H1 (cell line): ENCODE measurements around the gene S100PBP. TPM values are rescaled to one million over a fixed set of nuclear protein-coding genes. Genes with fewer than 3 reads are reported as not detected.
A peak's percentile ranks its signal among the peaks of the same experiment; 100 is the strongest.

Source experiments
- CTCF ChIA-PET: fragments of 300-600 bp; sonication (Branson Sonifier 250); formaldehyde crosslinking; loops from one replicate; lab custom pipeline; 2021; ENCODE audit not compliant: partially characterized antibody; lab: Charles Lee
- POLR2A ChIA-PET: fragments of 300-600 bp; sonication (Branson Sonifier 250); formaldehyde crosslinking; loops from one replicate; lab custom pipeline; 2021; ENCODE audit warnings: inconsistent platforms; ENCODE audit not compliant: partially characterized antibody; lab: Charles Lee
- DNase-seq, 2 experiments: peaks; one replicate each; pipeline versions ENCODE4 v3.0.0 to v3.0.0-alpha.2; 2010 to 2022; ENCODE audit warnings: low spot score in 2 of 2, low read depth in 1 of 2, mixed read lengths in 1 of 2
- FAIRE-seq: peaks from 2 replicates; lab custom pipeline; 2011; peaks lifted over from hg19 to GRCh38; lab: Jason Lieb, UNC
- H2AFZ ChIP-seq: 2 replicates; pipeline ENCODE4 v1.8.1; 2012; ENCODE audit warnings: low read length, inconsistent platforms
- H2AK5ac ChIP-seq: 2 replicates; pipeline ENCODE4 v1.6.1; 2013; ENCODE audit warnings: low read depth, low read length
- H2BK120ac ChIP-seq: replicated peaks from 2 replicates; pipeline ENCODE3; 2013; ENCODE audit warnings: low read depth, low read length, inconsistent platforms
- H2BK12ac ChIP-seq: 2 replicates; pipeline ENCODE4 v1.6.1; 2013; ENCODE audit warnings: low read depth, low read length
- H2BK15ac ChIP-seq: 2 replicates; pipeline ENCODE4 v1.6.1; 2013; ENCODE audit warnings: low read length
- H2BK20ac ChIP-seq: 2 replicates; pipeline ENCODE4 v1.6.1; 2013; ENCODE audit warnings: low read length
- H2BK5ac ChIP-seq: 2 replicates; pipeline ENCODE4 v1.6.1; 2013; ENCODE audit warnings: low read depth, low read length
- H3K14ac ChIP-seq: 2 replicates; pipeline ENCODE4 v1.6.1; 2013; ENCODE audit warnings: inconsistent platforms; ENCODE audit not compliant: insufficient read length
- H3K18ac ChIP-seq: 2 replicates; pipeline ENCODE4 v1.6.1; 2013; ENCODE audit warnings: low read length; ENCODE audit errors: extremely low read depth
- H3K23ac ChIP-seq: 2 replicates; pipeline ENCODE4 v1.6.1; 2013; ENCODE audit warnings: inconsistent platforms; ENCODE audit not compliant: insufficient read length
- H3K23me2 ChIP-seq: 2 replicates; pipeline ENCODE4 v1.6.1; 2013; ENCODE audit warnings: low read depth, low read length
- H3K27ac ChIP-seq: 2 replicates; pipeline ENCODE4 v1.6.1; 2011; ENCODE audit warnings: low read depth, low read length, inconsistent platforms
- H3K27me3 ChIP-seq, 4 experiments: replicated peaks in 1 of 4; 1 replicate in 1 of 4; 2 replicates in 3 of 4; pipeline versions ENCODE4 v1.6.1 to v1.8.1; 2011 to 2013; ENCODE audit warnings: low read length in 3 of 4, mild to moderate bottlenecking in 3 of 4, inconsistent platforms in 2 of 4, mixed read lengths in 2 of 4, moderate library complexity in 1 of 4; ENCODE audit not compliant: control insufficient read depth in 3 of 4, insufficient read depth in 3 of 4; ENCODE audit errors: extremely low read depth in 1 of 4
- H3K36me3 ChIP-seq, 4 experiments: 2 replicates each; pipeline versions ENCODE4 v1.6.1 to v1.8.1; 2011 to 2013; ENCODE audit warnings: mild to moderate bottlenecking in 4 of 4, low read length in 3 of 4, moderate library complexity in 2 of 4, control low read depth in 1 of 4, inconsistent platforms in 1 of 4; ENCODE audit not compliant: insufficient read depth in 4 of 4, control insufficient read depth in 2 of 4
- H3K4ac ChIP-seq: replicated peaks from 2 replicates; pipeline ENCODE3; 2013; ENCODE audit warnings: low read length, low read depth, mixed read lengths, inconsistent platforms; ENCODE audit not compliant: insufficient read length
- H3K4me1 ChIP-seq, 4 experiments: replicated peaks in 1 of 4; 1 replicate in 1 of 4; 2 replicates in 3 of 4; pipeline versions ENCODE4 v1.6.1 to v1.8.1; 2011 to 2013; ENCODE audit warnings: low read length in 3 of 4, inconsistent platforms in 2 of 4, mixed read lengths in 1 of 4; ENCODE audit not compliant: insufficient read depth in 4 of 4, control insufficient read depth in 3 of 4
- H3K4me2 ChIP-seq, 2 experiments: 2 replicates each; pipeline versions ENCODE4 v1.6.1 to v1.8.1; 2011 to 2013; ENCODE audit warnings: low read depth in 2 of 2, low read length in 2 of 2, control low read depth in 1 of 2, inconsistent platforms in 1 of 2, mild to moderate bottlenecking in 1 of 2; ENCODE audit not compliant: insufficient read depth in 1 of 2
- H3K4me3 ChIP-seq, 4 experiments: fragments of 200-600, 300-600 bp in 1 of 4; sonication (generic), shearing (Covaris generic), sonication (Bioruptor Twin) in 1 of 4; 2 replicates each; pipeline versions ENCODE4 v1.5.1 to v1.8.1; 2011 to 2016; ENCODE audit warnings: low read length in 4 of 4, low read depth in 3 of 4, control low read depth in 2 of 4, inconsistent platforms in 2 of 4, mild to moderate bottlenecking in 2 of 4, mixed read lengths in 1 of 4, moderate library complexity in 1 of 4; ENCODE audit not compliant: insufficient read depth in 2 of 4; ENCODE audit errors: extremely low read depth in 1 of 4
- H3K56ac ChIP-seq: replicated peaks from 2 replicates; pipeline ENCODE3; 2013; ENCODE audit warnings: low read depth, mild to moderate bottlenecking, mixed read lengths, low read length, inconsistent platforms; ENCODE audit not compliant: insufficient read length
- H3K79me1 ChIP-seq: 2 replicates; pipeline ENCODE4 v1.6.1; 2013; ENCODE audit warnings: low read depth, low read length, control low read depth
- H3K79me2 ChIP-seq, 2 experiments: 2 replicates each; pipeline versions ENCODE4 v1.6.1 to v1.8.1; 2012 to 2013; ENCODE audit warnings: low read length in 2 of 2, mild to moderate bottlenecking in 2 of 2, inconsistent platforms in 1 of 2; ENCODE audit not compliant: insufficient read depth in 2 of 2, control insufficient read depth in 1 of 2
- H3K9ac ChIP-seq, 4 experiments: replicated peaks in 1 of 4; 1 replicate in 1 of 4; 2 replicates in 3 of 4; pipeline versions ENCODE4 v1.6.1 to v1.8.1; 2011 to 2013; ENCODE audit warnings: low read depth in 3 of 4, low read length in 3 of 4, control low read depth in 2 of 4, mild to moderate bottlenecking in 2 of 4, moderate library complexity in 2 of 4, inconsistent platforms in 1 of 4; ENCODE audit errors: extremely low read depth in 1 of 4
- H3K9me3 ChIP-seq, 2 experiments: 2 replicates each; pipeline versions ENCODE4 v1.6.1 to v1.8.1; 2012 to 2013; ENCODE audit warnings: mild to moderate bottlenecking in 2 of 2, moderate library complexity in 2 of 2, control low read depth in 1 of 2, inconsistent platforms in 1 of 2, low read depth in 1 of 2, low read length in 1 of 2, mixed read lengths in 1 of 2; ENCODE audit not compliant: insufficient read depth in 2 of 2
- H4K20me1 ChIP-seq, 2 experiments: replicated peaks in 1 of 2; 2 replicates each; pipeline versions ENCODE3 to v1.8.1; 2011 to 2013; ENCODE audit warnings: inconsistent platforms in 2 of 2, low read length in 2 of 2, mild to moderate bottlenecking in 1 of 2; ENCODE audit not compliant: insufficient read depth in 2 of 2, control insufficient read depth in 1 of 2
- H4K5ac ChIP-seq: 2 replicates; pipeline ENCODE4 v1.6.1; 2013; ENCODE audit warnings: low read length, low read depth, mixed read lengths, inconsistent platforms; ENCODE audit not compliant: insufficient read length
- H4K8ac ChIP-seq: 2 replicates; pipeline ENCODE4 v1.8.0; 2013; ENCODE audit warnings: mild to moderate bottlenecking, moderate library complexity, low read length, inconsistent platforms; ENCODE audit not compliant: insufficient read depth; ENCODE audit errors: extremely low read depth
- H4K91ac ChIP-seq: replicated peaks from 2 replicates; pipeline ENCODE3; 2013; ENCODE audit warnings: low read length, mixed read lengths, inconsistent platforms; ENCODE audit not compliant: insufficient read length
- GTF2F1 ChIP-seq: IDR thresholded peaks from 2 replicates; pipeline ENCODE4 v1.6.1; 2012; ENCODE audit warnings: low read depth, low read length, improper control_type of control experiment, borderline replicate concordance
- KDM1A ChIP-seq: fragments of 200-600, 300-600 bp; sonication (generic); IDR thresholded peaks from 2 replicates; pipeline ENCODE4 v1.7.1; 2016; ENCODE audit warnings: mild to moderate bottlenecking, low read length, borderline replicate concordance
- POLR2AphosphoS5 ChIP-seq: IDR thresholded peaks from 2 replicates; pipeline ENCODE4 v1.6.1; 2011; ENCODE audit warnings: low read depth, low read length
- RNF2 ChIP-seq: fragments of 200-900, 300-1000 bp; sonication (generic); IDR thresholded peaks from 2 replicates; pipeline ENCODE4 v1.7.1; 2016; ENCODE audit warnings: borderline replicate concordance, low read depth, mild to moderate bottlenecking, antibody characterized with exemption, low read length; ENCODE audit not compliant: poor library complexity, severe bottlenecking; ENCODE audit errors: missing control alignments
- RXRA ChIP-seq: IDR thresholded peaks from 2 replicates; pipeline ENCODE4 v1.6.1; 2011; ENCODE audit warnings: low read depth, mild to moderate bottlenecking, low read length, moderate library complexity; ENCODE audit not compliant: insufficient read depth
- SIN3A ChIP-seq, 2 experiments: IDR thresholded peaks in 1 of 2; conservative IDR thresholded peaks in 1 of 2; 2 replicates each; pipeline ENCODE4 v1.6.1; 2011 to 2012; ENCODE audit warnings: low read length in 2 of 2, improper control_type of control experiment in 1 of 2, low read depth in 1 of 2, mild to moderate bottlenecking in 1 of 2
- WGBS, 2 experiments: shearing (Covaris generic) in 1 of 2; methylation state at CpG; one replicate each; pipeline versions ENCODE4 v1.1.6 to v1.1.7; 2013 to 2015; ENCODE audit warnings: low lambda C conversion rate in 2 of 2, mixed read lengths in 2 of 2, inconsistent platforms in 1 of 2, low coverage in 1 of 2, missing lambda C conversion rate in 1 of 2; ENCODE audit not compliant: insufficient replicate concordance in 2 of 2, insufficient coverage in 1 of 2, insufficient read length in 1 of 2; ENCODE audit errors: extremely low coverage in 1 of 2, missing lambda C conversion rate in 1 of 2; 5-methylcytosine and 5-hydroxymethylcytosine counted together
- polyA plus RNA-seq, 7 experiments: library from polyadenylated mRNA; depleted of rRNA in 3 of 7; stranded (reverse) in 5 of 7; unstranded in 2 of 7; fragments of >200 nt in 5 of 7; fragments of 200-250 nt in 2 of 7; gene quantifications; 1 replicate in 5 of 7; 2 replicates in 1 of 7; 4 replicates in 1 of 7; pipeline versions ENCODE4 v1.2.1 to v1.2.3, GENCODE V29; 2011 to 2013; ENCODE audit warnings: missing spikeins in 2 of 7, mixed read lengths in 2 of 7
- total RNA-seq: library from RNA; stranded (reverse); fragmentation: NEBNext Ultra II Directional; extraction: Animal tissue kit (Norgen Biotek cat#: 25700); gene quantifications from 2 replicates; pipeline ENCODE4 v1.2.1, GENCODE V29; 2021

S100PBP gene
- total and polyA plus RNA-seq, 2 of the 8 experiments (the other 6 are each of a cell fraction or from before 2014, with no cell fraction given), result 43.8 to 68.3 TPM

- Histone ChIP-seq H2AK5ac (no peak overlapping the region), H3K27me3 (no peaks in the 10 kb centered on the region), H3K79me2 (peaks cover 0 to 1% of the 10 kb centered on the region in 2 experiments; a peak in 1 of 4 replicates), H3K27ac (no peak overlapping the region), H3K79me1 (peaks cover 4% of the 10 kb centered on the region; the same call in 1 of the 2 replicates), H3K36me3 (peaks cover 11 to 66% (median 32%) of the 10 kb centered on the region in 4 experiments), H3K4me2 (no peak overlapping the region), H4K20me1 (peaks cover 7 to 10% of the 10 kb centered on the region in 2 experiments), H3K9ac (no peak overlapping the region), H4K5ac (no peak overlapping the region), H3K4ac (no peak overlapping the region), H2BK20ac (no peak overlapping the region), H3K14ac (no peak overlapping the region), H2AFZ (no peak overlapping the region), H4K91ac (no peak overlapping the region), H3K56ac (no peak overlapping the region), H3K18ac (no peak overlapping the region; the same call in 1 of the 2 replicates), H2BK15ac (0 out of 2 replicates have a peak overlapping the region, but pooled peaks have one; percentile 53), H4K8ac (no peak overlapping the region; the same call in 1 of the 2 replicates), H3K23ac (no peak overlapping the region), H3K4me1 (peaks cover 0 to 22% (median 9%) of the 10 kb centered on the region in 4 experiments; a peak in 6 of 7 replicates), H2BK12ac (no peak overlapping the region), H3K23me2 (no peaks in the 10 kb centered on the region), H2BK120ac (no peak overlapping the region), H3K4me3 (no peak overlapping the region), H2BK5ac (0 out of 2 replicates have a peak overlapping the region, but pooled peaks have one; percentile 27), H3K9me3 (no peaks in the 10 kb centered on the region)
- ChIA-PET POLR2A (interaction anchor here (0.6 to 12.6 kb wide), 37 partner anchors 10 to 379 kb away, joined by 3 to 295 read pairs (median 8); partner anchors contain the start of genes BSDC1, FNDC5, RBBP4 and S100PBP), CTCF (interaction anchor here (0.6 to 12.2 kb wide), 29 partner anchors 8 to 402 kb away, joined by 3 to 329 read pairs (median 9); partner anchors contain the start of genes HPCA and SYNC)
- 63% methylated on average over 9 of the region's 9 CpGs; no CpG with 5 or more reads in 1 of the 2 experiments for WGBS, 2 experiments
- DNase-seq (peak; percentile 74 to 92), FAIRE-seq (peak; percentile 85)
- no peak for TF ChIP-seq KDM1A
- 0 out of 2 replicates have a peak, but pooled peaks have one; percentile 18 for TF ChIP-seq GTF2F1
- TF ChIP-seq POLR2AphosphoS5, result peak; percentile 43
- TF ChIP-seq RNF2, result no peak
- TF ChIP-seq SIN3A (conservative IDR thresholded peaks at IDR 0.05 in 1 of 2, IDR thresholded peaks at IDR 0.05 in 1 of 2; ENCODE audit: low read depth in 1 of 2, low read length in 2 of 2), result peak in 1 of 2 experiments; percentile 72; a peak in 1 of 4 replicates
- no peak for TF ChIP-seq RXRA
Measured at GRCh38 chr1:32773018-32773763, 44.3 kb upstream of the S100PBP start.
